ENCODE measurements around the gene RAD23A.
"Not testable (repeated sequence)": the region's sequence is repeated elsewhere in the genome, so short reads cannot be mapped to it uniquely, and the experiment has no call there.

RAD23A gene

GRCh38 chr19:12913011-12913561, 32.6 kb upstream of the RAD23A start:
- H3K4me3 ChIP-seq (ENCODE audit: low read depth, low read length): peak overlapping the region; percentile 43
- no peak for DNase-seq (ENCODE audit: low read depth)
- no peak for TF ChIP-seq MYC (IDR thresholded peaks at IDR 0.05; ENCODE audit: low read depth, low read length)
- no peak for TF ChIP-seq POLR2A (IDR thresholded peaks at IDR 0.05; ENCODE audit: extremely low read depth, insufficient read length)
- TF ChIP-seq MAX (IDR thresholded peaks at IDR 0.05; ENCODE audit: low read depth, low read length): no peak
- TF ChIP-seq CTCF (IDR thresholded peaks at IDR 0.05; ENCODE audit: low read depth, low read length): no peak

DNA sequence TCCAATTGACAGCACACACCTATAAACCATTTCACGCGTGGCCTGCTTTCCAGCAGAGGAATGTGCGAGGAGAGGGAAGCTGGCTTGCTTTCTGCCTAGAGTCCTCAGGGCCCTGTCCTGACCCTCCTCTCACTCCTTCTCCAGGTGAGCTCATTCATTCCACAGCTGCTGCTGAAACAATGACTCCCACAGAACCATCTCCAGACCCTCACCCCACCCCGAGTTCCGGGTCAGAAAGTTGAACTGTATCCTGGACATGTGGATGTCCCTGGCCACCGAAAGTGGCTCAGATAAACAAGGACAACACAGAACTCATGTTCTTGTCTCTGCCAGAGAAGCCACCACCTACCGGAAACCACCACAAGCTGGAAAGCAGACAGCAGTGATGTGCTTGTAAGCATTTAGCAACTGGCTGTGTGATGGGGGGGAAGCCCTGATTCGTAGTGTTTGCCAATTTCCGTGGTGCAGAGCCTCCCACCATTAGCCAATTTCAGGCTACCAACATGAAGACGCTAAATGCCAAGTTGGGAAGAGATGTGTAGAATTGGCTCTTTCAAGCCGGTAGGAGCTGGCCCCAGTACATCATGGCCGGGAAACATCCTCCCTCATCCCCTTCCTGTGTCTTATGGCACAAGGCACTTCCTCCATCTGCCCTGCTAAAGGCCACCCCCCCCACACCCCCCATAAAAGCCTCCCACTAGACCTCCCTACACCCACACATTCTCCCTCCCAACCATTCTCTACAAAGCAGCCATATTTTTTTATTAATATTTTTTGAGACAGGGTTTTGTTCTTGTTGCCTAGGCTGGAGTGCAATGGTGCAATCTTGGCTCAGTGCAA, 31.6 kb upstream of the RAD23A start:
- DNase-seq (ENCODE audit: low read depth): peak; percentile 96
- TF ChIP-seq CTCF (IDR thresholded peaks at IDR 0.05; ENCODE audit: low read depth, low read length) (no peak), POLR2A (IDR thresholded peaks at IDR 0.05; ENCODE audit: extremely low read depth, insufficient read length) (peak; percentile 40), MYC (IDR thresholded peaks at IDR 0.05; ENCODE audit: low read depth, low read length) (peak; percentile 73), MAX (IDR thresholded peaks at IDR 0.05; ENCODE audit: low read depth, low read length) (peak; percentile 84)
- H3K4me3 ChIP-seq (ENCODE audit: low read depth, low read length): peak overlapping the region; percentile 43

DNA sequence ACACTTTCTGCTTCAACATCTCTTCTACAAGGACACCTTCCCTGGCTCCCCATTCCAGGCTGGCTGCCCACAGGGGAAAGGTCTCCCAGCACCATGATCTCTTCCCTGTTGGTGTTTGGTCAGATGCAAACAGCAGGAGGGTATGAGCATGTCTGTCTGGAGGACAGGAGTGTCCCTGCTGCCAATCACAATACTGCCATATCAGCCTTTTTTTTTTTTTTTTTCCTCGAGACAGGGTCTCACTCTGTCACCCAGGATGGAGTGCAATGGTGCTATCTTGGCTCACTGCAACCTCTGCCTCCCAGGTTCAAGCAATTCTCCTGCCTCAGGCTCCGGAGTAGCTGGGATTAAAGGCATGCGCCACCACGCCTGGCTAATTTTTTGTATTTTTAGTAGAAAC, 29.8 kb upstream of the RAD23A start:
- not testable (repeated sequence) for DNase-seq (ENCODE audit: low read depth); H3K4me3 ChIP-seq (ENCODE audit: low read depth, low read length)

- DNase-seq (ENCODE audit: low read depth): no peak
- H3K4me3 ChIP-seq (ENCODE audit: low read depth, low read length): no peak overlapping the region
- no peak for TF ChIP-seq MYC (IDR thresholded peaks at IDR 0.05; ENCODE audit: low read depth, low read length)
- TF ChIP-seq MAX (IDR thresholded peaks at IDR 0.05; ENCODE audit: low read depth, low read length): no peak
- TF ChIP-seq POLR2A (IDR thresholded peaks at IDR 0.05; ENCODE audit: extremely low read depth, insufficient read length): no peak
- TF ChIP-seq CTCF (IDR thresholded peaks at IDR 0.05; ENCODE audit: low read depth, low read length): no peak
Measured at GRCh38 chr19:12918253-12918652, 27.4 kb upstream of the RAD23A start.

DNA sequence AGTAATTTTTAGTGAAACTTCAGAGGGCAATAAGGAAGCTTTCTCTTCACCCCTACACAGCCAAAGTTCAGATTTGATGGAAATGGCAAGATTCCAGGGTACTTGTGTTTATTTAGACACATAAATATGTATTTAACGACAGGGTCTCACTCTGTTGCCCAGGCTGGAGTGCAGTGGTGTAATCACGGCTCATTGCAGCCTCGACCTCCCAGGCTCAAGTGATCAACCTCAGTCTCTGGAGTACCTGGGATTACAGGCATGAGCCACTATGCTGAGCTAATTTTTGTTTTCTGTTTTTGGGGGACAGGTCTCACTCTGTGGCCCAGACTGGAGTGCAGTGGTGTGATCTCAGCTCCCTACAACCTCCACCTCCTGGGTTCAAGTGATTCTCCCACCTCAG, 24.6 kb upstream of the RAD23A start:
- H3K4me3 ChIP-seq (ENCODE audit: low read depth, low read length): no peak overlapping the region
- no peak for DNase-seq (ENCODE audit: low read depth)
- TF ChIP-seq POLR2A (IDR thresholded peaks at IDR 0.05; ENCODE audit: extremely low read depth, insufficient read length) (no peak), MYC (IDR thresholded peaks at IDR 0.05; ENCODE audit: low read depth, low read length) (no peak), CTCF (IDR thresholded peaks at IDR 0.05; ENCODE audit: low read depth, low read length) (no peak), MAX (IDR thresholded peaks at IDR 0.05; ENCODE audit: low read depth, low read length) (no peak)

- no peak for TF ChIP-seq CTCF (IDR thresholded peaks at IDR 0.05; ENCODE audit: low read depth, low read length)
- TF ChIP-seq POLR2A (IDR thresholded peaks at IDR 0.05; ENCODE audit: extremely low read depth, insufficient read length): no peak
- no peak for TF ChIP-seq MAX (IDR thresholded peaks at IDR 0.05; ENCODE audit: low read depth, low read length)
- H3K4me3 ChIP-seq (ENCODE audit: low read depth, low read length): no peak overlapping the region
- DNase-seq (ENCODE audit: low read depth): no peak
Measured at GRCh38 chr19:12922959-12923358, 22.7 kb upstream of the RAD23A start.
